Stimulated activated CD4-positive, alpha-beta T cell treated with anti-CD3 and anti-CD28 coated beads, Interleukin-12 subunit alpha, Interleukin-12 subunit beta, amount 100 ng/mL, for 48 hours (primary cell): ENCODE measurements around the gene CD82.
"Not testable (repeated sequence)": the region's sequence is repeated elsewhere in the genome, so short reads cannot be mapped to it uniquely, and the experiment has no call there.

Experiments used
- DNase-seq, 3 donors: peaks; one replicate each; pipeline ENCODE4 v3.0.0-alpha.2; 2020; ENCODE audit warnings: low read depth in 2 of 3, low spot score in 1 of 3

CD82 gene

GRCh38 chr11:44658506-44658850 lies 93.0 kb downstream of the CD82 start:
- no peak for DNase-seq

- no peak for DNase-seq
Measured at GRCh38 chr11:44659641-44660040, 94.2 kb downstream of the CD82 start.

GRCh38 chr11:44660535-44660934 lies 95.1 kb downstream of the CD82 start:
- DNase-seq = not testable (repeated sequence)

GRCh38 chr11:44661311-44661717 lies 95.9 kb downstream of the CD82 start:
- DNase-seq = no peak
